Body of pancreas (tissue), 4 donors: ENCODE results near the gene LGR5. TPM values are rescaled to one million over a fixed set of nuclear protein-coding genes. Genes with fewer than 3 reads are reported as not detected.

Source experiments
- ATAC-seq: fragments of 150-250 bp; one replicate; pipeline ENCODE4 v1.9.1; 2016
- DNase-seq, 4 donors: peaks; one replicate each; pipeline ENCODE4 v3.0.0-alpha.2; 2019
- H3K27ac ChIP-seq, 4 donors: fragments of 200-600 bp; sonication (generic); 1 replicate in 3 of 4; 2 replicates in 1 of 4; pipeline versions ENCODE4 v1.5.1 to v1.6.1; 2016 to 2019; ENCODE audit warnings: mild to moderate bottlenecking in 1 of 4, mixed read lengths in 1 of 4, moderate library complexity in 1 of 4
- H3K27me3 ChIP-seq, 2 donors: fragments of 200-600 bp; sonication (generic); one replicate each; pipeline ENCODE4 v1.6.0; 2016; ENCODE audit warnings: mild to moderate bottlenecking in 1 of 2
- H3K36me3 ChIP-seq, 2 donors: fragments of 200-600 bp; sonication (generic); replicated peaks in 1 of 2; 2 replicates each; pipeline ENCODE4 v1.5.1; 2016; ENCODE audit warnings: low read depth in 2 of 2; ENCODE audit not compliant: insufficient read depth in 1 of 2
- H3K4me1 ChIP-seq: fragments of 200-600 bp; sonication (generic); one replicate; pipeline ENCODE4 v1.6.0; 2016
- H3K4me3 ChIP-seq, 2 donors: fragments of 200-600 bp; sonication (generic); 1 replicate in 1 of 2; 2 replicates in 1 of 2; pipeline ENCODE4 v1.5.1; 2016 to 2019
- H3K9me3 ChIP-seq, 3 donors: fragments of 200-600 bp; sonication (generic); 1 replicate in 2 of 3; 2 replicates in 1 of 3; pipeline ENCODE4 v1.5.1; 2016
- CTCF ChIP-seq, 7 experiments: fragments of 450-650 bp in 4 of 7; fragments of 200-600 bp in 3 of 7; sonication (generic) in 3 of 7; IDR thresholded peaks; one replicate each; pipeline ENCODE4 v1.5.1; 2016 to 2019; ENCODE audit warnings: antibody characterized with exemption in 7 of 7
- POLR2A ChIP-seq, 3 donors: fragments of 450-650 bp; IDR thresholded peaks; one replicate each; pipeline ENCODE4 v1.6.1; 2016; ENCODE audit warnings: antibody characterized with exemption in 3 of 3, mild to moderate bottlenecking in 2 of 3
- WGBS, 2 donors: methylation state at CpG; one replicate each; pipeline ENCODE4 v1.1.5; 2017; 5-methylcytosine and 5-hydroxymethylcytosine counted together
- intact Hi-C: fragments of 100-400 bp; cut with DNase I; formaldehyde crosslinking; loops from one replicate; pipeline ENCODE4 v1.15.1; 2023
- total RNA-seq, 2 donors: library from RNA; depleted of rRNA; stranded (reverse); fragments of >200 nt; gene quantifications; one replicate each; pipeline ENCODE4 v1.1.0, GENCODE V29; 2016

LGR5 gene
- under 1 TPM in 1 of 2 donors, not detected in 1; 0.52 TPM for total RNA-seq

- ATAC-seq, result peak; percentile 53
- H3K4me1 ChIP-seq, result peaks cover 29% of the 10 kb centered on the region
- no peak within 1 kb of the TSS for H3K27ac ChIP-seq
Observed at GRCh38 chr12:71439613-71440344, at the start of gene LGR5. LGR5 (plus strand) TSS chr12:71439798; CDS start chr12:71440081, 283 bp downstream.

GRCh38 chr12:71392521-71393145 lies 47.0 kb upstream of the LGR5 start:
- intact Hi-C loops, result loop anchor here (10.0 kb wide), 1 partner anchor 658 kb away; no protein-coding TSS in a partner anchor
- Histone ChIP-seq H3K9me3 (no peaks in the 10 kb centered on the region), H3K27ac (no peak overlapping the region), H3K4me1 (peaks cover 3% of the 10 kb centered on the region), H3K36me3 (no peaks in the 10 kb centered on the region), H3K4me3 (no peak overlapping the region), H3K27me3 (no peaks in the 10 kb centered on the region)
- TF ChIP-seq CTCF (IDR thresholded peaks at IDR 0.05) (peak; percentile 57 to 88 (median 84)), POLR2A (IDR thresholded peaks at IDR 0.05) (no peak)
- WGBS, 2 donors, result 15 to 19% methylated on average over 10 of the region's 10 CpGs
- DNase-seq (peak in 3 of 4 donors; percentile 14 to 41 (median 20)), ATAC-seq (peak; percentile 79)

More at GRCh38 chr12:71439613-71440344, at the start of gene LGR5:
- Histone ChIP-seq H3K4me3 (peak within 1 kb of the TSS in 1 of 2 donors; percentile 8), H3K36me3 (no peaks in the 10 kb centered on the region), H3K27me3 (peaks cover 0 to 15% of the 10 kb centered on the region in 2 donors), H3K9me3 (peaks cover 0 to 11% (median 0%) of the 10 kb centered on the region in 3 donors)
- intact Hi-C loops, result no loop called here
- no peak for TF ChIP-seq POLR2A (IDR thresholded peaks at IDR 0.05)
- no peak for TF ChIP-seq CTCF (IDR thresholded peaks at IDR 0.05)
- WGBS, 2 donors, result 0 to 7% methylated on average over 3 to 65 of the region's 65 CpGs
- peak in 2 of 4 donors; percentile 10 to 26 for DNase-seq

- intact Hi-C loops, result loop anchor here (10.0 kb wide), 1 partner anchor 659 kb away; no protein-coding TSS in a partner anchor
- no peak overlapping the region for H3K4me3 ChIP-seq
- DNase-seq (no peak), ATAC-seq (no peak)
- no peaks in the 10 kb centered on the region for H3K36me3 ChIP-seq
- no peak overlapping the region for H3K27ac ChIP-seq
- whole genome bisulfite sequencing, 2 donors, result 53 to 84% methylated on average over 4 of the region's 4 CpGs
- TF ChIP-seq CTCF (IDR thresholded peaks at IDR 0.05), result no peak
- TF ChIP-seq POLR2A (IDR thresholded peaks at IDR 0.05), result no peak
- no peaks in the 10 kb centered on the region for H3K27me3 ChIP-seq
- peaks cover 3% of the 10 kb centered on the region for H3K4me1 ChIP-seq
- H3K9me3 ChIP-seq, result no peaks in the 10 kb centered on the region
Observed at GRCh38 chr12:71393625-71394024, 46.0 kb upstream of the LGR5 start.

GRCh38 chr12:71397433-71397954 lies 42.1 kb upstream of the LGR5 start:
- intact Hi-C loops, result loop anchor here (10.0 kb wide), 1 partner anchor 663 kb away; no protein-coding TSS in a partner anchor
- Histone ChIP-seq H3K9me3 (no peaks in the 10 kb centered on the region), H3K27me3 (no peaks in the 10 kb centered on the region), H3K4me3 (no peak overlapping the region), H3K27ac (no peak overlapping the region), H3K36me3 (no peaks in the 10 kb centered on the region), H3K4me1 (peaks cover 1% of the 10 kb centered on the region)
- WGBS, 2 donors, result 82 to 93% methylated on average over 1 of the region's 1 CpG
- TF ChIP-seq CTCF (IDR thresholded peaks at IDR 0.05), result no peak
- no peak for TF ChIP-seq POLR2A (IDR thresholded peaks at IDR 0.05)
- ATAC-seq, result no peak
- no peak for DNase-seq
